H1 (cell line): ENCODE data around the gene CEP41. TPM values are rescaled to one million over a fixed set of nuclear protein-coding genes. Genes with fewer than 3 reads are reported as not detected.

Experiments used
- CTCF ChIA-PET: fragments of 300-600 bp; sonication (Branson Sonifier 250); formaldehyde crosslinking; loops from one replicate; lab custom pipeline; 2021; ENCODE audit not compliant: partially characterized antibody; lab: Charles Lee
- POLR2A ChIA-PET: fragments of 300-600 bp; sonication (Branson Sonifier 250); formaldehyde crosslinking; loops from one replicate; lab custom pipeline; 2021; ENCODE audit warnings: inconsistent platforms; ENCODE audit not compliant: partially characterized antibody; lab: Charles Lee
- DNase-seq, 2 experiments: peaks; one replicate each; pipeline versions ENCODE4 v3.0.0 to v3.0.0-alpha.2; 2010 to 2022; ENCODE audit warnings: low spot score in 2 of 2, low read depth in 1 of 2, mixed read lengths in 1 of 2
- FAIRE-seq: peaks from 2 replicates; lab custom pipeline; 2011; peaks lifted over from hg19 to GRCh38; lab: Jason Lieb, UNC
- H2AFZ ChIP-seq: 2 replicates; pipeline ENCODE4 v1.8.1; 2012; ENCODE audit warnings: low read length, inconsistent platforms
- H2AK5ac ChIP-seq: 2 replicates; pipeline ENCODE4 v1.6.1; 2013; ENCODE audit warnings: low read depth, low read length
- H2BK120ac ChIP-seq: replicated peaks from 2 replicates; pipeline ENCODE3; 2013; ENCODE audit warnings: low read depth, low read length, inconsistent platforms
- H2BK12ac ChIP-seq: 2 replicates; pipeline ENCODE4 v1.6.1; 2013; ENCODE audit warnings: low read depth, low read length
- H2BK15ac ChIP-seq: 2 replicates; pipeline ENCODE4 v1.6.1; 2013; ENCODE audit warnings: low read length
- H2BK20ac ChIP-seq: 2 replicates; pipeline ENCODE4 v1.6.1; 2013; ENCODE audit warnings: low read length
- H2BK5ac ChIP-seq: 2 replicates; pipeline ENCODE4 v1.6.1; 2013; ENCODE audit warnings: low read depth, low read length
- H3K14ac ChIP-seq: 2 replicates; pipeline ENCODE4 v1.6.1; 2013; ENCODE audit warnings: inconsistent platforms; ENCODE audit not compliant: insufficient read length
- H3K18ac ChIP-seq: 2 replicates; pipeline ENCODE4 v1.6.1; 2013; ENCODE audit warnings: low read length; ENCODE audit errors: extremely low read depth
- H3K23ac ChIP-seq: 2 replicates; pipeline ENCODE4 v1.6.1; 2013; ENCODE audit warnings: inconsistent platforms; ENCODE audit not compliant: insufficient read length
- H3K23me2 ChIP-seq: 2 replicates; pipeline ENCODE4 v1.6.1; 2013; ENCODE audit warnings: low read depth, low read length
- H3K27ac ChIP-seq: 2 replicates; pipeline ENCODE4 v1.6.1; 2011; ENCODE audit warnings: low read depth, low read length, inconsistent platforms
- H3K27me3 ChIP-seq, 4 experiments: replicated peaks in 1 of 4; 1 replicate in 1 of 4; 2 replicates in 3 of 4; pipeline versions ENCODE4 v1.6.1 to v1.8.1; 2011 to 2013; ENCODE audit warnings: low read length in 3 of 4, mild to moderate bottlenecking in 3 of 4, inconsistent platforms in 2 of 4, mixed read lengths in 2 of 4, moderate library complexity in 1 of 4; ENCODE audit not compliant: control insufficient read depth in 3 of 4, insufficient read depth in 3 of 4; ENCODE audit errors: extremely low read depth in 1 of 4
- H3K36me3 ChIP-seq, 4 experiments: 2 replicates each; pipeline versions ENCODE4 v1.6.1 to v1.8.1; 2011 to 2013; ENCODE audit warnings: mild to moderate bottlenecking in 4 of 4, low read length in 3 of 4, moderate library complexity in 2 of 4, control low read depth in 1 of 4, inconsistent platforms in 1 of 4; ENCODE audit not compliant: insufficient read depth in 4 of 4, control insufficient read depth in 2 of 4
- H3K4ac ChIP-seq: replicated peaks from 2 replicates; pipeline ENCODE3; 2013; ENCODE audit warnings: low read length, low read depth, mixed read lengths, inconsistent platforms; ENCODE audit not compliant: insufficient read length
- H3K4me1 ChIP-seq, 4 experiments: replicated peaks in 1 of 4; 1 replicate in 1 of 4; 2 replicates in 3 of 4; pipeline versions ENCODE4 v1.6.1 to v1.8.1; 2011 to 2013; ENCODE audit warnings: low read length in 3 of 4, inconsistent platforms in 2 of 4, mixed read lengths in 1 of 4; ENCODE audit not compliant: insufficient read depth in 4 of 4, control insufficient read depth in 3 of 4
- H3K4me2 ChIP-seq, 2 experiments: 2 replicates each; pipeline versions ENCODE4 v1.6.1 to v1.8.1; 2011 to 2013; ENCODE audit warnings: low read depth in 2 of 2, low read length in 2 of 2, control low read depth in 1 of 2, inconsistent platforms in 1 of 2, mild to moderate bottlenecking in 1 of 2; ENCODE audit not compliant: insufficient read depth in 1 of 2
- H3K4me3 ChIP-seq, 4 experiments: fragments of 200-600, 300-600 bp in 1 of 4; sonication (generic), shearing (Covaris generic), sonication (Bioruptor Twin) in 1 of 4; 2 replicates each; pipeline versions ENCODE4 v1.5.1 to v1.8.1; 2011 to 2016; ENCODE audit warnings: low read length in 4 of 4, low read depth in 3 of 4, control low read depth in 2 of 4, inconsistent platforms in 2 of 4, mild to moderate bottlenecking in 2 of 4, mixed read lengths in 1 of 4, moderate library complexity in 1 of 4; ENCODE audit not compliant: insufficient read depth in 2 of 4; ENCODE audit errors: extremely low read depth in 1 of 4
- H3K56ac ChIP-seq: replicated peaks from 2 replicates; pipeline ENCODE3; 2013; ENCODE audit warnings: low read depth, mild to moderate bottlenecking, mixed read lengths, low read length, inconsistent platforms; ENCODE audit not compliant: insufficient read length
- H3K79me1 ChIP-seq: 2 replicates; pipeline ENCODE4 v1.6.1; 2013; ENCODE audit warnings: low read depth, low read length, control low read depth
- H3K79me2 ChIP-seq, 2 experiments: 2 replicates each; pipeline versions ENCODE4 v1.6.1 to v1.8.1; 2012 to 2013; ENCODE audit warnings: low read length in 2 of 2, mild to moderate bottlenecking in 2 of 2, inconsistent platforms in 1 of 2; ENCODE audit not compliant: insufficient read depth in 2 of 2, control insufficient read depth in 1 of 2
- H3K9ac ChIP-seq, 4 experiments: replicated peaks in 1 of 4; 1 replicate in 1 of 4; 2 replicates in 3 of 4; pipeline versions ENCODE4 v1.6.1 to v1.8.1; 2011 to 2013; ENCODE audit warnings: low read depth in 3 of 4, low read length in 3 of 4, control low read depth in 2 of 4, mild to moderate bottlenecking in 2 of 4, moderate library complexity in 2 of 4, inconsistent platforms in 1 of 4; ENCODE audit errors: extremely low read depth in 1 of 4
- H3K9me3 ChIP-seq, 2 experiments: 2 replicates each; pipeline versions ENCODE4 v1.6.1 to v1.8.1; 2012 to 2013; ENCODE audit warnings: mild to moderate bottlenecking in 2 of 2, moderate library complexity in 2 of 2, control low read depth in 1 of 2, inconsistent platforms in 1 of 2, low read depth in 1 of 2, low read length in 1 of 2, mixed read lengths in 1 of 2; ENCODE audit not compliant: insufficient read depth in 2 of 2
- H4K20me1 ChIP-seq, 2 experiments: replicated peaks in 1 of 2; 2 replicates each; pipeline versions ENCODE3 to v1.8.1; 2011 to 2013; ENCODE audit warnings: inconsistent platforms in 2 of 2, low read length in 2 of 2, mild to moderate bottlenecking in 1 of 2; ENCODE audit not compliant: insufficient read depth in 2 of 2, control insufficient read depth in 1 of 2
- H4K5ac ChIP-seq: 2 replicates; pipeline ENCODE4 v1.6.1; 2013; ENCODE audit warnings: low read length, low read depth, mixed read lengths, inconsistent platforms; ENCODE audit not compliant: insufficient read length
- H4K8ac ChIP-seq: 2 replicates; pipeline ENCODE4 v1.8.0; 2013; ENCODE audit warnings: mild to moderate bottlenecking, moderate library complexity, low read length, inconsistent platforms; ENCODE audit not compliant: insufficient read depth; ENCODE audit errors: extremely low read depth
- H4K91ac ChIP-seq: replicated peaks from 2 replicates; pipeline ENCODE3; 2013; ENCODE audit warnings: low read length, mixed read lengths, inconsistent platforms; ENCODE audit not compliant: insufficient read length
- ATF3 ChIP-seq: IDR thresholded peaks from 2 replicates; pipeline ENCODE4 v1.6.1; 2011; ENCODE audit warnings: low read depth, mild to moderate bottlenecking, low read length; ENCODE audit not compliant: insufficient read depth
- JUND ChIP-seq: IDR thresholded peaks from 2 replicates; pipeline ENCODE4 v1.6.1; 2011; ENCODE audit warnings: mild to moderate bottlenecking, improper control_type of control experiment, low read length
- WGBS, 2 experiments: shearing (Covaris generic) in 1 of 2; methylation state at CpG; one replicate each; pipeline versions ENCODE4 v1.1.6 to v1.1.7; 2013 to 2015; ENCODE audit warnings: low lambda C conversion rate in 2 of 2, mixed read lengths in 2 of 2, inconsistent platforms in 1 of 2, low coverage in 1 of 2, missing lambda C conversion rate in 1 of 2; ENCODE audit not compliant: insufficient replicate concordance in 2 of 2, insufficient coverage in 1 of 2, insufficient read length in 1 of 2; ENCODE audit errors: extremely low coverage in 1 of 2, missing lambda C conversion rate in 1 of 2; 5-methylcytosine and 5-hydroxymethylcytosine counted together
- polyA plus RNA-seq, 7 experiments: library from polyadenylated mRNA; depleted of rRNA in 3 of 7; stranded (reverse) in 5 of 7; unstranded in 2 of 7; fragments of >200 nt in 5 of 7; fragments of 200-250 nt in 2 of 7; gene quantifications; 1 replicate in 5 of 7; 2 replicates in 1 of 7; 4 replicates in 1 of 7; pipeline versions ENCODE4 v1.2.1 to v1.2.3, GENCODE V29; 2011 to 2013; ENCODE audit warnings: missing spikeins in 2 of 7, mixed read lengths in 2 of 7
- total RNA-seq: library from RNA; stranded (reverse); fragmentation: NEBNext Ultra II Directional; extraction: Animal tissue kit (Norgen Biotek cat#: 25700); gene quantifications from 2 replicates; pipeline ENCODE4 v1.2.1, GENCODE V29; 2021

The CEP41 gene
- total and polyA plus RNA-seq, 2 of the 8 experiments (the other 6 are each of a cell fraction or from before 2014, with no cell fraction given) = 9.3 to 12.8 TPM

- Histone ChIP-seq H3K36me3 (no peaks in the 10 kb centered on the region), H2BK20ac (no peak overlapping the region), H3K79me1 (no peaks in the 10 kb centered on the region), H2BK5ac (no peak overlapping the region), H3K27me3 (no peaks in the 10 kb centered on the region), H4K91ac (no peak overlapping the region), H2AK5ac (no peak overlapping the region), H3K4me1 (no peaks in the 10 kb centered on the region), H2BK12ac (no peak overlapping the region), H3K14ac (no peak overlapping the region), H4K5ac (no peak overlapping the region), H3K23ac (no peak overlapping the region), H4K20me1 (no peaks in the 10 kb centered on the region), H2BK120ac (no peak overlapping the region), H2AFZ (no peak overlapping the region), H4K8ac (no peak overlapping the region), H3K79me2 (no peaks in the 10 kb centered on the region), H3K4me3 (no peak overlapping the region), H3K27ac (no peak overlapping the region), H3K9ac (no peak overlapping the region), H2BK15ac (no peak overlapping the region), H3K18ac (no peak overlapping the region), H3K4ac (no peak overlapping the region), H3K56ac (no peak overlapping the region), H3K9me3 (no peaks in the 10 kb centered on the region), H3K23me2 (no peaks in the 10 kb centered on the region), H3K4me2 (no peak overlapping the region)
- DNase-seq (no peak), FAIRE-seq (no peak)
- 84% methylated on average over 4 of the region's 4 CpGs; no CpG with 5 or more reads in 1 of the 2 experiments for WGBS, 2 experiments
- POLR2A ChIA-PET = interaction anchor here (0.9 kb wide), 1 partner anchor 10 kb away, joined by 4 read pairs; no protein-coding TSS in a partner anchor
- CTCF ChIA-PET = interaction anchor here (0.6 to 2.1 kb wide), 6 partner anchors 8 to 273 kb away, joined by 3 to 5 read pairs (median 3); no protein-coding TSS in a partner anchor
- TF ChIP-seq ATF3 (no peak), JUND (no peak)
Observed at GRCh38 chr7:130413201-130413600, 27.6 kb downstream of the CEP41 start.
